ENCODE measurements around the gene EPHA8.

EPHA8 gene

GRCh38 chr1:22646384-22646783 lies 83.1 kb downstream of the EPHA8 start:
- DNase-seq (ENCODE audit: low spot score): no peak
- in situ Hi-C loops (cut with MboI; ENCODE audit: low pct_unique_long_range_greater_than_20kb, low sequenced_read_pairs, unreplicated experiment): loop anchor here (25.0 kb wide), 2 partner anchors 234 to 509 kb away; partner anchors contain the start of gene WNT4
- TF ChIP-seq CTCF (IDR thresholded peaks at IDR 0.05; ENCODE audit: extremely low read depth, insufficient read depth, missing control alignments): no peak

- in situ Hi-C loops (cut with MboI; ENCODE audit: low pct_unique_long_range_greater_than_20kb, low sequenced_read_pairs, unreplicated experiment): no loop called here
- no peak for TF ChIP-seq CTCF (IDR thresholded peaks at IDR 0.05; ENCODE audit: extremely low read depth, insufficient read depth, missing control alignments)
- DNase-seq (ENCODE audit: low spot score): no peak
Observed at GRCh38 chr1:22650089-22650693, 86.9 kb downstream of the EPHA8 start.

GRCh38 chr1:22651941-22652856 lies 88.9 kb downstream of the EPHA8 start:
- no peak for DNase-seq (ENCODE audit: low spot score)
- in situ Hi-C loops (cut with MboI; ENCODE audit: low pct_unique_long_range_greater_than_20kb, low sequenced_read_pairs, unreplicated experiment): no loop called here
- TF ChIP-seq CTCF (IDR thresholded peaks at IDR 0.05; ENCODE audit: extremely low read depth, insufficient read depth, missing control alignments): no peak

GRCh38 chr1:22652881-22653316 lies 89.6 kb downstream of the EPHA8 start, which contains the start of gene C1QB:
Gene C1QB, plus strand, starts transcription at chr1:22653236. Its CDS starts 6,227 bp downstream, at chr1:22659463.
- in situ Hi-C loops (cut with MboI; ENCODE audit: low pct_unique_long_range_greater_than_20kb, low sequenced_read_pairs, unreplicated experiment): no loop called here
- no peak for DNase-seq (ENCODE audit: low spot score)
- no peak for TF ChIP-seq CTCF (IDR thresholded peaks at IDR 0.05; ENCODE audit: extremely low read depth, insufficient read depth, missing control alignments)
